ENCODE results near the gene CPSF3. TPM values are rescaled to one million over a fixed set of nuclear protein-coding genes. Genes with fewer than 3 reads are reported as not detected.

The CPSF3 gene
- total RNA-seq, 1 donor from 2014 or later = 23.2 TPM

DNA sequence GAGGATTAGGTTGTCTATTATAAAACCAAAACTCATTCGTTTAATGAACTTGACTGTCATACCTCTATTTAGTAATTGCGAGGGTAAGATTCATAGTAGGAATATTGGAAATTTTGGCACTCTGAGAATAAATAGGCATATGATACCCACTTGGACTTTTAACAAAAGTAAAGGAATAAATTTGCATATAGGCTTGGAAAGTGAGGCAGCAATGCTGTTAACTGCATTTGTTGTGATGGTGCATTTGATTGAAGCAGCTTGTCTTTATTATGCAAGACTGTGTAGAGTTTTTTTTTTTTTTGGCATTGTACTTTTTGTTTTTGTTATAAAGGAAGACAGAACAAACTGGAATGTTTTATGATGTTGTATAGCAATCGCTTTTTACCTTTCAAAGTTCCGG is 19.0 kb upstream of the CPSF3 start:
- Histone ChIP-seq H3K4me1 (peaks cover 8% of the 10 kb centered on the region), H3K36me3 (peaks cover 46% of the 10 kb centered on the region), H3K9me3 (no peaks in the 10 kb centered on the region), H3K27ac (no peak overlapping the region), H3K4me3 (no peak overlapping the region), H3K27me3 (no peaks in the 10 kb centered on the region)
- TF ChIP-seq, protein P1, sequence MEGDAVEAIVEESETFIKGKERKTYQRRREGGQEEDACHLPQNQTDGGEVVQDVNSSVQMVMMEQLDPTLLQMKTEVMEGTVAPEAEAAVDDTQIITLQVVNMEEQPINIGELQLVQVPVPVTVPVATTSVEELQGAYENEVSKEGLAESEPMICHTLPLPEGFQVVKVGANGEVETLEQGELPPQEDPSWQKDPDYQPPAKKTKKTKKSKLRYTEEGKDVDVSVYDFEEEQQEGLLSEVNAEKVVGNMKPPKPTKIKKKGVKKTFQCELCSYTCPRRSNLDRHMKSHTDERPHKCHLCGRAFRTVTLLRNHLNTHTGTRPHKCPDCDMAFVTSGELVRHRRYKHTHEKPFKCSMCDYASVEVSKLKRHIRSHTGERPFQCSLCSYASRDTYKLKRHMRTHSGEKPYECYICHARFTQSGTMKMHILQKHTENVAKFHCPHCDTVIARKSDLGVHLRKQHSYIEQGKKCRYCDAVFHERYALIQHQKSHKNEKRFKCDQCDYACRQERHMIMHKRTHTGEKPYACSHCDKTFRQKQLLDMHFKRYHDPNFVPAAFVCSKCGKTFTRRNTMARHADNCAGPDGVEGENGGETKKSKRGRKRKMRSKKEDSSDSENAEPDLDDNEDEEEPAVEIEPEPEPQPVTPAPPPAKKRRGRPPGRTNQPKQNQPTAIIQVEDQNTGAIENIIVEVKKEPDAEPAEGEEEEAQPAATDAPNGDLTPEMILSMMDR (IDR thresholded peaks at IDR 0.05) = no peak
- no peak for DNase-seq
- intact Hi-C loops (cut with DNase I) = no loop called here
- no peak for ATAC-seq

DNA sequence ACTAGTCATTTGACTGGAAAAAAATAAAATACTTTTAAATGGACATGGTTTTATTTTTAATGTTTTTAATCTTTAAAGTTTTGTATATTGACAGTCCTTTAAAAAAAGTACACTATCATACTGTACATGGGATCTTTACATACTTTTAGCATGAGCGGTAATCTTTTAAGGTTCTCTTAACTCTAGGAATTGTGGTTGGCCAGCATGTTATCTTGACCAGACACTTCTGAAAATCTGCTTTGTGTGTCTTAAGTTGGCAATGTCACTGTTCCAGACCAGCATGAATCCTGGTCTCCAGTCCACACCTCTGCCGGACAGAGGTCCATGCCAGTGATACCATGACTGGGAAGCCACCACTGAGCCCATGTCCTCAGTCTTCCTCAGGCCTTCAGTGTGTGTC is 17.8 kb upstream of the CPSF3 start:
- Histone ChIP-seq H3K4me3 (no peak overlapping the region), H3K27me3 (no peaks in the 10 kb centered on the region), H3K27ac (no peak overlapping the region), H3K36me3 (peaks cover 56% of the 10 kb centered on the region), H3K9me3 (no peaks in the 10 kb centered on the region), H3K4me1 (peaks cover 8% of the 10 kb centered on the region)
- TF ChIP-seq, protein P1 (IDR thresholded peaks at IDR 0.05) = no peak
- intact Hi-C loops (cut with DNase I) = no loop called here
- ATAC-seq (no peak), DNase-seq (peak; percentile 10)

DNA sequence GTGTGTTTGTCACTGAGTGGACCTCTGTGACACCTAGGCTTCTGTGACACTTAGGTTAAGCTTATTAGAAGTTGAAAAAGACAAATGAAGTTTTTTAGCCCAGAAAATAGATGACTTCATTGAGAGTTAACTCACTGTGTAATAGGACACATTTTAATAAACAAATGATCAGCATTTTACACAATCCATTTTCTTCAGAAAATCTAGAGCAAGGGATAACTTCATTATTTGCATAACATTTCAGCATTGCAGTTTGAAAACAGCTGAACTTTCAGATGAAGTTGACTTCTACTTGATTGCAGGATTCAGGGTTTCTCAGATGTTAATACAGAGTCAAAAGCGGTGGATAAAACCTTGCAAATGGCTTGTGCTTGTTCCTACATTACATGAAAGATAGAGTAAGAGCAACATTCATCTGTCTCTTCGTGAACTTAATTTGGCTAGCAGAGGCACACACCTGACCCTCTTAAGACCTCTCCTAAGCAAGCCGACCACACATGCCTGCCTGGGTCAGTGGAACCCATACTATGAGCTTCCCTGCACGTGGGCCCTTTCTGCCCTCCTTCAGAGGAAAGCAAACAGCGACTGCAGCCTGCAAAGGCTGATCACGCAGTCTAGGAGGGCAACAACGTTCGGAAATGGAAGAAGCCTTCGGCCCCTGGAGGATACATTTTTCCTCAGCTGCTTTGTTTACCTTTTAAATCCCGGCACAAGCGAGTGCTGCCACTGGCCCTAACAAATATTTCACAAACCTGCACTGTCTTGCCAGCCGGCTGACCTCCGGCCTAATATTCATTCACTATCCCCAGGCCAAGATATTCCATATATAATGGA is 16.7 kb upstream of the CPSF3 start:
- Histone ChIP-seq H3K9me3 (no peaks in the 10 kb centered on the region), H3K36me3 (peaks cover 65% of the 10 kb centered on the region), H3K4me3 (no peak overlapping the region), H3K27me3 (no peaks in the 10 kb centered on the region), H3K27ac (no peak overlapping the region), H3K4me1 (peaks cover 8% of the 10 kb centered on the region)
- DNase-seq = peak; percentile 29
- ATAC-seq = no peak
- TF ChIP-seq, protein P1 (IDR thresholded peaks at IDR 0.05) = no peak
- intact Hi-C loops (cut with DNase I) = no loop called here

DNA sequence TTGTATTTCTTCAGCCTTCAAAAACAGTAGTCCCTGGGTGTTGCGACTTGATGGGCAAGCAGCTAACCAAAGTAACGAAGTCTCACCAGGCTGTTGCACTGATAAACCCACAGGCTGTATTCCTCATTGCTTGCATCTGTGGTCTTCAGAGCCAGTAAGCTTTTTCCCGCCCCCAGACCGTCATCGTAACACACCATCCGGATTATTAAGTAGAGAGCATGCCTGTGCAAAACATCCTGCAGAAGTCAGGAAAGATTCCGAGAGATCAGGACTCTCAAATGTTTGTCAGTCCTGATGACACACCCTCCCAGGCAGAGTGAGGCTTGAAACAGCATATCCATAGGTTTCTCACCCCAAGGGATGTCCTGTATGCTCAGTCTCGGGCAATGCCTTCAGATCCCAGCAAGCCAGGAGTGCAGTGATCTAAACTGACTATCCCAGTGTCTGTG is 16.1 kb upstream of the CPSF3 start:
- H3K4me3 ChIP-seq = no peak overlapping the region
- ATAC-seq = no peak
- H3K4me1 ChIP-seq = peaks cover 8% of the 10 kb centered on the region
- H3K36me3 ChIP-seq = peaks cover 68% of the 10 kb centered on the region
- TF ChIP-seq, protein P1 (IDR thresholded peaks at IDR 0.05) = no peak
- H3K27ac ChIP-seq = no peak overlapping the region
- intact Hi-C loops (cut with DNase I) = no loop called here
- H3K27me3 ChIP-seq = no peaks in the 10 kb centered on the region
- no peaks in the 10 kb centered on the region for H3K9me3 ChIP-seq
- peak; percentile 31 for DNase-seq

DNA sequence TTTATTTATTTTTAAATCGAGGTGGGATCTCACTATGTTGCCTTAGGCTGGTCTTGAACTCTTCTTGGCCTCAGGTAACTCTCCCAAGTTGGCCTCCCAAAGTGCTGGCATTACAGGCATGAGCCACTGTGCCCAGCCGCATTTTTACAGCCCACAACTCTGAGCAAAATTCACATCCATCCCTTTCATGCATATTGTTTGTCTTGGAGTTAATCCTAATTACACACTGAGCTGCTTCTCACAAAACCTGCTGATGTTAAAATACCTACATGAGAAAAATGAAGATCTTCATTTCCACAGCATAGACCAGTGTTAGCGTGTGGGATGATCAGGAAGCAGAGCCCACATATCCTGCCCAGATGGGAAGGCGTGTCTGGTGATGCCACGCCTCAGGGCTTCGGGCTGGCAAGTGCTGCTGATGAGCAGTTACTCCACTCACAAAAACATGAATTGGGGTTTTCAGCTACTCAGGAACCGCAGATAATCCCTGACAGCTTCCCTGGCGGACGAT is 14.8 kb upstream of the CPSF3 start:
- peaks cover 59% of the 10 kb centered on the region for H3K36me3 ChIP-seq
- H3K4me1 ChIP-seq = peaks cover 8% of the 10 kb centered on the region
- ATAC-seq (no peak), DNase-seq (peak; percentile 35)
- intact Hi-C loops (cut with DNase I) = no loop called here
- H3K27ac ChIP-seq = no peak overlapping the region
- H3K4me3 ChIP-seq = no peak overlapping the region
- no peaks in the 10 kb centered on the region for H3K27me3 ChIP-seq
- H3K9me3 ChIP-seq = no peaks in the 10 kb centered on the region
- TF ChIP-seq, protein P1 (IDR thresholded peaks at IDR 0.05) = no peak
